Testis (tissue), 3 donors: ENCODE results near the gene MFF. TPM values are rescaled to one million over a fixed set of nuclear protein-coding genes. Genes with fewer than 3 reads are reported as not detected.

Source experiments
- DNase-seq: peaks from one replicate; pipeline ENCODE4 v3.0.0-alpha.2; 2019
- H3K27ac ChIP-seq, 2 donors: fragments of 200-600 bp; sonication (generic); one replicate each; pipeline ENCODE4 v1.5.1; 2019
- H3K27me3 ChIP-seq: fragments of 200-600 bp; sonication (generic); one replicate; pipeline ENCODE4 v1.5.1; 2019
- H3K36me3 ChIP-seq: fragments of 200-600 bp; sonication (generic); one replicate; pipeline ENCODE4 v1.5.1; 2017; ENCODE audit warnings: low read depth; ENCODE audit errors: missing control alignments
- H3K4me1 ChIP-seq: fragments of 200-600 bp; sonication (generic); one replicate; pipeline ENCODE4 v1.5.1; 2019
- H3K4me3 ChIP-seq, 2 donors: fragments of 200-600 bp; sonication (generic); one replicate each; pipeline ENCODE4 v1.5.1; 2017 to 2019
- H3K9me3 ChIP-seq: fragments of 200-600 bp; sonication (generic); one replicate; pipeline ENCODE4 v1.5.1; 2017
- CTCF ChIP-seq, 3 experiments: fragments of 450-650 bp in 2 of 3; fragments of 200-600 bp in 1 of 3; sonication (generic) in 1 of 3; IDR thresholded peaks; one replicate each; pipeline ENCODE4 v1.5.1; 2016 to 2019; ENCODE audit warnings: antibody characterized with exemption in 3 of 3, mild to moderate bottlenecking in 2 of 3, moderate library complexity in 1 of 3
- POLR2A ChIP-seq: fragments of 450-650 bp; IDR thresholded peaks from one replicate; pipeline ENCODE4 v1.6.1; 2017; ENCODE audit warnings: antibody characterized with exemption, mild to moderate bottlenecking, moderate library complexity
- WGBS, 2 donors: methylation state at CpG; one replicate each; pipeline ENCODE4 v1.1.5; 2018; 5-methylcytosine and 5-hydroxymethylcytosine counted together
- intact Hi-C: fragments of 100-400 bp; cut with DNase I; formaldehyde crosslinking; loops from one replicate; pipeline ENCODE4 v1.15.1; 2023; ENCODE audit warnings: low total_unique reads
- polyA plus RNA-seq: library from polyadenylated mRNA; stranded (reverse); fragments of 350-450 nt; fragmentation: Illumina TruSeq; extraction: RNeasy Lipid Tissue Mini Kit (QIAGEN cat#74804); gene quantifications from one replicate; pipeline ENCODE4 v1.2.3, GENCODE V29; 2014; ENCODE audit warnings: low read depth, low replicate concordance; ENCODE audit not compliant: insufficient read depth
- total RNA-seq, 2 donors: library from RNA; depleted of rRNA; stranded (reverse); fragments of >200 nt; gene quantifications; one replicate each; pipeline ENCODE4 v1.2.3, GENCODE V29; 2016

MFF gene
- total and polyA plus RNA-seq, 3 donors from 2014 or later = 318 to 457 (median 368) TPM

GRCh38 chr2:227348324-227348723, 23.3 kb downstream of the MFF start:
- no peaks in the 10 kb centered on the region for H3K36me3 ChIP-seq
- H3K4me3 ChIP-seq = no peak overlapping the region
- no peaks in the 10 kb centered on the region for H3K27me3 ChIP-seq
- no peak overlapping the region for H3K27ac ChIP-seq
- no peaks in the 10 kb centered on the region for H3K4me1 ChIP-seq
- TF ChIP-seq CTCF (IDR thresholded peaks at IDR 0.05) = no peak
- TF ChIP-seq POLR2A = no peak
- H3K9me3 ChIP-seq = no peaks in the 10 kb centered on the region
- DNase-seq = no peak
- intact Hi-C loops = no loop called here
- WGBS, 2 donors = 77 to 84% methylated on average over 2 of the region's 2 CpGs

DNA sequence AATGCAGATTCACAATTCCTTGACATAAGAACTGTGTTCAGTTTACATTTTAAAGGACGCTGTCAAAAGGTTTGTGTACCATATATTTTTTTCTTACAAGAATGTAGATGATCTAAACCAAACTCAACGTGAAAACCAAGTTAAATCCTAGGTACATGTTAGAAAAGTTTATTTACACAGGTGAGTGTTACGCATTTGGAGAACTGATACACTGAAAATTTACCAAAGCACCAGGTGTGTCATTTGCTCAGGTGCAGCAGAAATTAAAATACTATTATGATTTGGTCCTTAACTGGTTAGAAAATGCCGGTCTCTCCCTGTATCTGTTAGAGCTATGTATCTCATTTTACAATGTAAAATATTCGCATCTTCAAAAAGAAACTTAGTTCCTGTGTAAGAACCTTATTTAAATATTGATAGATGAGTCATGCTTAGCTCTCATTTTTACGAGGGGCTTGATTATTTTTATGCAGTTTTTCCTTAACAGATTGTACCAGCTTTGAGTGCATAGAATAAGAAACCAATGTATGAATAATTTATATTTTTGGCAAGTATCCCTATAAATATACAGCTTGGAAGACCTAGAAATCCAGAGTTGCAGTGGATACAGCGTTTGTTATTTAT, 25.1 kb downstream of the MFF start:
- intact Hi-C loops = no loop called here
- Histone ChIP-seq H3K9me3 (no peaks in the 10 kb centered on the region), H3K27me3 (no peaks in the 10 kb centered on the region), H3K27ac (no peak overlapping the region), H3K4me3 (no peak overlapping the region), H3K36me3 (no peaks in the 10 kb centered on the region), H3K4me1 (no peaks in the 10 kb centered on the region)
- 91 to 94% methylated on average over 7 of the region's 7 CpGs for WGBS, 2 donors
- DNase-seq = no peak
- no peak for TF ChIP-seq POLR2A
- TF ChIP-seq CTCF (IDR thresholded peaks at IDR 0.05) = no peak

DNA sequence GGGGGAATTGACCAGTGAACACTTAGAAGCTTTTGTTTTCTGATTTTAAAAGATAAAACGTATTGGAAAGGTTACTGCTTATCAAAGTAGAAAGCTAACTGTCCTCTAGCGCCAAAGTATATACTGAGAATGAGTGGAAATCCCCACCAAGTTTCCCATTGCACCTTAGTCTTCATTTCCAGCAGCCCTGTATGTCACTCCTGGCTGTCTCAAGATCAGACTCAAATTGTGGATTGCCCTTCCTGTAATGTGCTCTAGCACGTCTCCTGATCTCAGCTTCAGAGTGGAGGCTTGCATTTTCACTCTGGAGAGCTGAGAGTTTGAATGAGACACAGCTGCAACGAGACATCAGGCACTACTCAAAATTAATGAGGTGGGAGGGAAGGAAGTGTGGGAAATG, 26.6 kb downstream of the MFF start:
- intact Hi-C loops = no loop called here
- no peak overlapping the region for H3K27ac ChIP-seq
- TF ChIP-seq POLR2A (no peak), CTCF (IDR thresholded peaks at IDR 0.05) (no peak)
- H3K4me3 ChIP-seq = no peak overlapping the region
- H3K36me3 ChIP-seq = no peaks in the 10 kb centered on the region
- no peaks in the 10 kb centered on the region for H3K9me3 ChIP-seq
- 47 to 52% methylated on average over 4 of the region's 4 CpGs for WGBS, 2 donors
- H3K4me1 ChIP-seq = no peaks in the 10 kb centered on the region
- DNase-seq = no peak
- H3K27me3 ChIP-seq = no peaks in the 10 kb centered on the region

DNA sequence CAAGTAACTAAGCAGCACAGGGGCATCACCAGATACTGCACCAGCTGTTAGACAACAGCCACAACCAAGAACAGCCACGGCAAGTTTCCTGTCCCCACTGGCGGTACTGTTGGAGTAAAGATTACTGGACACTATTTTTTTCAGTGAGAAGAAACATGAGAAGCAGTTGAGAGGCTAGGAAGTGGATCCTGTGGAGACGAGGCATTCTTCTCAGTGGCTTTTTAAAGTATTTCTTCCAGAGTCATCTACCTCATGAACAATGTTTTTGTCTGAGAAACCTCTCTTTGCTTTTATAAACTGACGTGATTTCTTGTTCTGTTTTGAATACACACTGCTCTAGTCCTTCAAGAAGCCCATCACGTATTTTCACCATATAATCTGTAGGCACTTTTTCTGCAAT, 35.3 kb downstream of the MFF start:
- WGBS, 2 donors = 80 to 84% methylated on average over 5 of the region's 5 CpGs
- H3K36me3 ChIP-seq = no peaks in the 10 kb centered on the region

More for the DNA sequence above, 35.3 kb downstream of the MFF start:
- Histone ChIP-seq H3K4me1 (no peaks in the 10 kb centered on the region), H3K4me3 (no peak overlapping the region), H3K27me3 (no peaks in the 10 kb centered on the region), H3K9me3 (no peaks in the 10 kb centered on the region), H3K27ac (no peak overlapping the region)
- TF ChIP-seq POLR2A (no peak), CTCF (IDR thresholded peaks at IDR 0.05) (no peak)
- intact Hi-C loops = no loop called here
- DNase-seq = no peak
